ENCODE results near the gene TCEA3. TPM values are rescaled to one million over a fixed set of nuclear protein-coding genes. Genes with fewer than 3 reads are reported as not detected.

The TCEA3 gene
- total and polyA plus RNA-seq, 10 of the 15 experiments (the other 5 are each of a cell fraction or from before 2014, with no cell fraction given) = 0.06 to 0.23 (median 0.08) TPM; not detected in 7

GRCh38 chr1:23472351-23473036 is 47.9 kb upstream of the TCEA3 start (continued):
- TF ChIP-seq, protein P1, sequence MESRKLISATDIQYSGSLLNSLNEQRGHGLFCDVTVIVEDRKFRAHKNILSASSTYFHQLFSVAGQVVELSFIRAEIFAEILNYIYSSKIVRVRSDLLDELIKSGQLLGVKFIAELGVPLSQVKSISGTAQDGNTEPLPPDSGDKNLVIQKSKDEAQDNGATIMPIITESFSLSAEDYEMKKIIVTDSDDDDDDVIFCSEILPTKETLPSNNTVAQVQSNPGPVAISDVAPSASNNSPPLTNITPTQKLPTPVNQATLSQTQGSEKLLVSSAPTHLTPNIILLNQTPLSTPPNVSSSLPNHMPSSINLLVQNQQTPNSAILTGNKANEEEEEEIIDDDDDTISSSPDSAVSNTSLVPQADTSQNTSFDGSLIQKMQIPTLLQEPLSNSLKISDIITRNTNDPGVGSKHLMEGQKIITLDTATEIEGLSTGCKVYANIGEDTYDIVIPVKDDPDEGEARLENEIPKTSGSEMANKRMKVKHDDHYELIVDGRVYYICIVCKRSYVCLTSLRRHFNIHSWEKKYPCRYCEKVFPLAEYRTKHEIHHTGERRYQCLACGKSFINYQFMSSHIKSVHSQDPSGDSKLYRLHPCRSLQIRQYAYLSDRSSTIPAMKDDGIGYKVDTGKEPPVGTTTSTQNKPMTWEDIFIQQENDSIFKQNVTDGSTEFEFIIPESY (IDR thresholded peaks at IDR 0.05) = no peak
- no peak for TF ChIP-seq SREBF1 (IDR thresholded peaks at IDR 0.05; ENCODE audit: low read length)
- TF ChIP-seq CREB1 (IDR thresholded peaks at IDR 0.05; ENCODE audit: low read depth) = no peak
- TF ChIP-seq SKIL (IDR thresholded peaks at IDR 0.05; ENCODE audit: low read depth, poor library complexity, severe bottlenecking) = no peak

DNA sequence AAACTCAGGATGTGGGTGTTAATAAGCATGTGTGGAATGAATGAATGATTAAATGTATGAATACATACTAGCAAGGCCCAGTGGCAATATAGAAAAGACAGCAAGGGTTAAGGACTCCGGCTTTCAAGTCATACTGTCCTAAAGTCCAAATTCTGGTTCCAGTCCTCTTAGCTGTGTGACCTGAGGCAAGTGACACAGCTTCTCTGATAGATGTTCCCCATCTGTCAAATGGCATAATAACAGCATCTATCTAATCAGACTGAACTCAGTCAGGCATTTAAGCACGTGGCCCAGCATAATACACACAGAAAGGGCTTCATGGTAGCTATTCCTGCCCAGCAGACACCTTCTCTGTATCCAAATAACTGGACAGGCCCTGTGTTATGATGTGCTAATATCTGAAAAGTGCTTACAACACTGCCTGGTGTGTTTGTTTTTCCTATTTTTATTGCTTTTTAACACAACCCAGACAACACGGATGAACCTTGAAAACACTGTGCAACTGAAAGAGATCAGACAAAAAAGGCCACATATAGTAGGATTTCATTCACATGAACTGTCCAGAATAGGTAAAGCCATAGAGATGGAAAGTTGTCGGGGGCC is 47.0 kb upstream of the TCEA3 start:
- H3K4me3 ChIP-seq = no peak overlapping the region
- ATAC-seq (no peak), DNase-seq (ENCODE audit: low read depth, low spot score) (no peak), FAIRE-seq (no peak)
- no peak overlapping the region for H2AFZ ChIP-seq (ENCODE audit: control insufficient read depth, low read depth, low read length)
- WGBS (ENCODE audit: insufficient coverage, insufficient replicate concordance, low lambda C conversion rate, missing lambda C conversion rate) = 31% methylated on average over 4 of the region's 4 CpGs
- 0 out of 4 replicates have a peak, but pooled peaks cover 0 to 2% of the 10 kb centered on the region in 2 experiments for H3K27me3 ChIP-seq (replicated peaks in 1 of 2; ENCODE audit: control insufficient read depth in 2 of 2, insufficient read depth in 2 of 2, low read length in 1 of 2)
- in situ Hi-C loops (cut with MboI) (no loop called here), intact Hi-C loops (cut with micrococcal nuclease; ENCODE audit: unreplicated experiment) (no loop called here)
- BruUV-seq (replicated peaks) = no TSS peak
- no peaks in the 10 kb centered on the region for H3K4me1 ChIP-seq (ENCODE audit: control insufficient read depth, insufficient read depth, low read length)
- H3K79me2 ChIP-seq (ENCODE audit: control insufficient read depth, insufficient read depth, low read length) = no peaks in the 10 kb centered on the region
- no peaks in the 10 kb centered on the region for H3K9me3 ChIP-seq (replicated peaks; ENCODE audit: control insufficient read depth, insufficient read depth, low read length)
- no peaks in the 10 kb centered on the region for H4K20me1 ChIP-seq (ENCODE audit: control insufficient read depth, insufficient read depth)
- no peak overlapping the region for H3K27ac ChIP-seq (ENCODE audit: control insufficient read depth, insufficient read depth)
- no peak overlapping the region for H3K4me2 ChIP-seq (ENCODE audit: control insufficient read depth, insufficient read depth)
- H3K36me3 ChIP-seq (ENCODE audit: control insufficient read depth in 2 of 2, insufficient read depth in 2 of 2, low read length in 1 of 2) = no peaks in the 10 kb centered on the region
- ChIA-PET SMC1A (ENCODE audit: uncharacterized antibody, unreplicated experiment) (no interaction called here), RAD21 (ENCODE audit: unreplicated experiment) (no interaction called here), POLR2A (no interaction called here), CTCF (no interaction called here)
- no peak overlapping the region for H3K9ac ChIP-seq (ENCODE audit: control insufficient read depth, insufficient read depth, low read length)
- TF ChIP-seq E2F8 (IDR thresholded peaks at IDR 0.05; ENCODE audit: low read depth, partially characterized antibody) = no peak
- TF ChIP-seq DPF2 (IDR thresholded peaks at IDR 0.05) = no peak
- no peak for TF ChIP-seq ASH2L (IDR thresholded peaks at IDR 0.05; ENCODE audit: borderline replicate concordance, low read depth)
- no peak for TF ChIP-seq MTA2 (IDR thresholded peaks at IDR 0.05; ENCODE audit: low read depth)
- TF ChIP-seq, protein P2, sequence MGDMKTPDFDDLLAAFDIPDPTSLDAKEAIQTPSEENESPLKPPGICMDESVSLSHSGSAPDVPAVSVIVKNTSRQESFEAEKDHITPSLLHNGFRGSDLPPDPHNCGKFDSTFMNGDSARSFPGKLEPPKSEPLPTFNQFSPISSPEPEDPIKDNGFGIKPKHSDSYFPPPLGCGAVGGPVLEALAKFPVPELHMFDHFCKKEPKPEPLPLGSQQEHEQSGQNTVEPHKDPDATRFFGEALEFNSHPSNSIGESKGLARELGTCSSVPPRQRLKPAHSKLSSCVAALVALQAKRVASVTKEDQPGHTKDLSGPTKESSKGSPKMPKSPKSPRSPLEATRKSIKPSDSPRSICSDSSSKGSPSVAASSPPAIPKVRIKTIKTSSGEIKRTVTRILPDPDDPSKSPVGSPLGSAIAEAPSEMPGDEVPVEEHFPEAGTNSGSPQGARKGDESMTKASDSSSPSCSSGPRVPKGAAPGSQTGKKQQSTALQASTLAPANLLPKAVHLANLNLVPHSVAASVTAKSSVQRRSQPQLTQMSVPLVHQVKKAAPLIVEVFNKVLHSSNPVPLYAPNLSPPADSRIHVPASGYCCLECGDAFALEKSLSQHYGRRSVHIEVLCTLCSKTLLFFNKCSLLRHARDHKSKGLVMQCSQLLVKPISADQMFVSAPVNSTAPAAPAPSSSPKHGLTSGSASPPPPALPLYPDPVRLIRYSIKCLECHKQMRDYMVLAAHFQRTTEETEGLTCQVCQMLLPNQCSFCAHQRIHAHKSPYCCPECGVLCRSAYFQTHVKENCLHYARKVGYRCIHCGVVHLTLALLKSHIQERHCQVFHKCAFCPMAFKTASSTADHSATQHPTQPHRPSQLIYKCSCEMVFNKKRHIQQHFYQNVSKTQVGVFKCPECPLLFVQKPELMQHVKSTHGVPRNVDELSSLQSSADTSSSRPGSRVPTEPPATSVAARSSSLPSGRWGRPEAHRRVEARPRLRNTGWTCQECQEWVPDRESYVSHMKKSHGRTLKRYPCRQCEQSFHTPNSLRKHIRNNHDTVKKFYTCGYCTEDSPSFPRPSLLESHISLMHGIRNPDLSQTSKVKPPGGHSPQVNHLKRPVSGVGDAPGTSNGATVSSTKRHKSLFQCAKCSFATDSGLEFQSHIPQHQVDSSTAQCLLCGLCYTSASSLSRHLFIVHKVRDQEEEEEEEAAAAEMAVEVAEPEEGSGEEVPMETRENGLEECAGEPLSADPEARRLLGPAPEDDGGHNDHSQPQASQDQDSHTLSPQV (IDR thresholded peaks at IDR 0.05) = no peak
- TF ChIP-seq SIX5 (IDR thresholded peaks at IDR 0.05; ENCODE audit: low read depth, low read length, severe bottlenecking) = no peak
